ENCODE results near the gene PIM3.

GRCh38 chr22:49951000-49951677 is 9.4 kb upstream of the PIM3 start:
- no peak for TF ChIP-seq YY1 (IDR thresholded peaks at IDR 0.05; ENCODE audit: low read depth)
- no peak for TF ChIP-seq CTCF (IDR thresholded peaks at IDR 0.05)
